Mucosa of rectum (tissue), 2 donors: ENCODE data around the gene ALPI.

Experiments used
- H3K27ac ChIP-seq, 2 donors: one replicate each; pipeline ENCODE4 v1.7.0; 2013; ENCODE audit warnings: inconsistent platforms in 2 of 2, low read depth in 2 of 2, low read length in 2 of 2
- H3K27me3 ChIP-seq, 2 donors: one replicate each; pipeline ENCODE4 v1.7.0; 2013; ENCODE audit warnings: low read length in 2 of 2; ENCODE audit not compliant: control insufficient read depth in 2 of 2, insufficient read depth in 2 of 2
- H3K36me3 ChIP-seq, 2 donors: one replicate each; pipeline ENCODE4 v1.7.0; 2013; ENCODE audit warnings: low read length in 2 of 2; ENCODE audit not compliant: control insufficient read depth in 2 of 2, insufficient read depth in 2 of 2
- H3K4me1 ChIP-seq, 2 donors: one replicate each; pipeline ENCODE4 v1.7.0; 2013; ENCODE audit warnings: low read length in 2 of 2, mild to moderate bottlenecking in 1 of 2; ENCODE audit not compliant: control insufficient read depth in 2 of 2, insufficient read depth in 2 of 2
- H3K4me3 ChIP-seq, 2 donors: one replicate each; pipeline ENCODE4 v1.7.0; 2013; ENCODE audit warnings: low read length in 2 of 2
- H3K9ac ChIP-seq, 2 donors: one replicate each; pipeline ENCODE4 v1.7.0; 2013; ENCODE audit warnings: low read length in 2 of 2, low read depth in 1 of 2, mild to moderate bottlenecking in 1 of 2
- H3K9me3 ChIP-seq, 2 donors: one replicate each; pipeline ENCODE4 v1.7.0; 2013; ENCODE audit warnings: low read length in 2 of 2; ENCODE audit not compliant: control insufficient read depth in 2 of 2
- donor health status: healthy.
- donor health status: Normal muscosa, but diverticular disease.

Gene ALPI

DNA sequence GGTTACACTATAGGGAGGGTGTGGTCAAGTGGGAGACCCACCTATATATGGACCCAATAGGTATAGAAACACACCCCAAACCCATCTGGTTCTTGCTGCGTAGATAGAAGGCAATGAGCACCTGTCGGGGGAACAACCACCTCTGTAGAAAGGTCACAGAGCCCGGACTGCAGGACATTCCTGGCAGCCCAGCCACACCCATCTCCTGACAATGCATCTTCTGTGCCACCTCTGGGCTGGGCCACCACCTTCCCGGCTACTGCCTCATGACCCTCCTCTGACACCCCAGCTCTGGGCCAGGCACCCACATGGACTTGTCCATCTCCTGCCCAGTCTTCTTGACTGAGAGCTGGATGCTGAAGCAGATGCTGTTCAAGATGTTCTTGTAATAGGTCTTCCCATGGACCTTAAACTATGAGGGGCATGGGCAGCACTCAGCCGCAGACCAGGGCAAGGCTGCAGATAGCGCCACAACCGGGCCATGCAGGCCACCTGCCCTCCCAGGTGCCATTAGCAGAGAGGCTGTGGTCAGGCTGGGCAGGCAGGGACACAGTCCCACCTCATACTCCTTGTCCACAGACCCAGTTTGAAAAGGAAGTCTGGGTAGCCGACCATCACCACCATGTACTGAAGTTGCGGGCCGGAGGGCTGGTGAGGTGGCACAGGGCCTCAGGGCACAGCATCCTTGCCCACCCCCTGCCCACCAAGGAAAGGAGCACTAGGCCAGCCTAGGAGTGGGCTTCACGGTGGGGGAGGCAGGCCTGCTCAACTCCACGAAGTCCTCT is 40.0 kb upstream of the ALPI start:
- Histone ChIP-seq H3K27ac (no peak overlapping the region), H3K36me3 (no peaks in the 10 kb centered on the region), H3K27me3 (peaks cover 30 to 40% of the 10 kb centered on the region in 2 donors)

DNA sequence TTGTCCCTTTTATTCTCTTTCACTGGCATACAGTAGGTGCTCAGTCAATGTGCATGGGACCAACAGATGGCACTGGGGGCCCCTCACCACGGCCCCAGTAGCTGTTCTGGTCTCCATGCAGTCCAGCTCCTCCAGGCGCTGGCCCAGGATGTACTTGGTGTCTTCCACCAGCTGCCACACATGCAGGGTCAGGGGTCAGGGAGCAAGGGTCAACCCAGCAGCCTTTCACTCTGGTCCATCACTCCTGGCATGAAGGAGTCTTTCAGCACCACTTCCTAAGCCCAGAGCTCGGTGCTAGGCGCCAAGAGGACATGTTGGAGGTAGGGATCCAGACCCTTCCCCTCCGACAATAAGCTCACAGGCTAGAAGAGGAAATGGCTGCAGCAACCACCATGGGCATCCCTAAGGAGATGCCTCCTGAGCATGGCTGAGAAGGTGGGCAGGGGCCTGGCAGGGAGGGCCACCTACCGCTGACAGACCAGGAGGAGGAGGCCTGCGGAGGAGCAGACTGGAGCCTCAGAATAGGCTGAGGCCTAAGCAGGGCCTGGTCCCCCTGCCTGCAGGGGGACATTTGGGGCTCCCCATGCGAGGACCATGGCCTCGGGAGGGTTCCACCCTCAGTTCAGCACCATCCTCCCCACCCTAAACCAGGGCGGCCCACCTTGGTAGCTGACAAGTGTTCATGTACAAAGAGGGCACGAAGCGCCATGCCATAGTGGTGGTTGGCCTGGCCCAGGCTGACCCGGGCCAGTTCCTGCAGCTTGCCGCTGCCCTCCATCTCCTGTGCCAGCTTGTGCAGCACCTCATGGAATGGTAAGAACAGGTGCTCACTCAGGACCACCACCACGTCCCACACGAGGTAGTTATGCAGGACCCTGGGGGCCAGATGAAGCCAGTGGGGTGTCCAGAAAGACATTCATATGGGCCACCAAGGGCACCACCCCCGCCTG is 39.2 kb upstream of the ALPI start:
- Histone ChIP-seq H3K27ac (no peak overlapping the region), H3K4me3 (no peak overlapping the region), H3K27me3 (peaks cover 38 to 49% of the 10 kb centered on the region in 2 donors), H3K9ac (no peak overlapping the region), H3K36me3 (no peaks in the 10 kb centered on the region), H3K4me1 (peaks cover 0 to 5% of the 10 kb centered on the region in 2 donors), H3K9me3 (no peaks in the 10 kb centered on the region)

More for the DNA sequence above, 40.0 kb upstream of the ALPI start:
- Histone ChIP-seq H3K4me1 (peaks cover 0 to 5% of the 10 kb centered on the region in 2 donors), H3K9me3 (no peaks in the 10 kb centered on the region), H3K4me3 (no peak overlapping the region), H3K9ac (no peak overlapping the region)

DNA sequence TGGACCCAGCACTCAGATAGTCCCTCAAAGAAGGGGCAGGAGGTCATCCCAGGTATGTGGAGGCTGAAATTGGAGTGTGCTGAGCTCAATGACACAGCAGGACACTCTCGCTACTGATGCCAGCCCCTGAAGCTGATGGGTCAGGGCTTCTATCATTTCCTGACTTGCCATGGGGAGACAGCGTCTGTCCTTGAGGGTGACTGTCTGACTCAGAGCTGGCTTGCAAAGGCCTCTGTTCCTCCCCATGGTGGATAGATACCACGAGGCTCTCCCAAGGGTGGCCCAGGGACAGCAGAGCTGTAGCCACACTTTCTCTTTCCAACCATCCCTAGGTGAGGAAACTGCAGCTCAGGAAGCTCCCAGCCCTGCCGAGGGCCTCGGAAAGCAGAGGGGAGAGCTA is 38.5 kb upstream of the ALPI start:
- H3K9ac ChIP-seq, result no peak overlapping the region
- peaks cover 2 to 3% of the 10 kb centered on the region in 2 donors for H3K9me3 ChIP-seq
- no peaks in the 10 kb centered on the region for H3K36me3 ChIP-seq
- H3K4me1 ChIP-seq, result peaks cover 0 to 5% of the 10 kb centered on the region in 2 donors
- H3K4me3 ChIP-seq, result no peak overlapping the region
- peaks cover 38 to 49% of the 10 kb centered on the region in 2 donors for H3K27me3 ChIP-seq
- H3K27ac ChIP-seq, result no peak overlapping the region

DNA sequence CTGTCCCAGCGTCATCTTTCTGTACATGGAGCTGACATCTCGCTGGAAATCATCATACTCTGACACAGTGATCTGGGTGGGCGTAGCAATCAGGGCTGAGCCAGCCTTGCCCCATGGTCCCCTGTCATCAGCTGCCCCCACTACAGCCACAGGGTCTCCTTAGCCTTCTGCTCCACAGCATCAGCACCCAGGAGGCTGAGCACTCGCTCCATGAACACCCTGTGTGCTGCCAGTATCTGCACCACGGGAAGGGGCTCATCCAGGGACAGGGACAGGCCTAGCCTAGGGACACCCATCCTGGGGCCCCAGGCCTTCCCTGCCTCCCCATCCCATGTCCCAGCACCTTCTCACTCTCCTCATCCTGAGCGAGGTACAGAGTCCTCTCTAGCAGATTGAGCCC is 37.9 kb upstream of the ALPI start:
- H3K4me3 ChIP-seq, result no peak overlapping the region
- no peak overlapping the region for H3K27ac ChIP-seq
- H3K4me1 ChIP-seq, result peaks cover 0 to 5% of the 10 kb centered on the region in 2 donors
- no peak overlapping the region for H3K9ac ChIP-seq
- peaks cover 33 to 49% of the 10 kb centered on the region in 2 donors for H3K27me3 ChIP-seq
- H3K9me3 ChIP-seq, result peaks cover 5 to 6% of the 10 kb centered on the region in 2 donors
- H3K36me3 ChIP-seq, result no peaks in the 10 kb centered on the region

DNA sequence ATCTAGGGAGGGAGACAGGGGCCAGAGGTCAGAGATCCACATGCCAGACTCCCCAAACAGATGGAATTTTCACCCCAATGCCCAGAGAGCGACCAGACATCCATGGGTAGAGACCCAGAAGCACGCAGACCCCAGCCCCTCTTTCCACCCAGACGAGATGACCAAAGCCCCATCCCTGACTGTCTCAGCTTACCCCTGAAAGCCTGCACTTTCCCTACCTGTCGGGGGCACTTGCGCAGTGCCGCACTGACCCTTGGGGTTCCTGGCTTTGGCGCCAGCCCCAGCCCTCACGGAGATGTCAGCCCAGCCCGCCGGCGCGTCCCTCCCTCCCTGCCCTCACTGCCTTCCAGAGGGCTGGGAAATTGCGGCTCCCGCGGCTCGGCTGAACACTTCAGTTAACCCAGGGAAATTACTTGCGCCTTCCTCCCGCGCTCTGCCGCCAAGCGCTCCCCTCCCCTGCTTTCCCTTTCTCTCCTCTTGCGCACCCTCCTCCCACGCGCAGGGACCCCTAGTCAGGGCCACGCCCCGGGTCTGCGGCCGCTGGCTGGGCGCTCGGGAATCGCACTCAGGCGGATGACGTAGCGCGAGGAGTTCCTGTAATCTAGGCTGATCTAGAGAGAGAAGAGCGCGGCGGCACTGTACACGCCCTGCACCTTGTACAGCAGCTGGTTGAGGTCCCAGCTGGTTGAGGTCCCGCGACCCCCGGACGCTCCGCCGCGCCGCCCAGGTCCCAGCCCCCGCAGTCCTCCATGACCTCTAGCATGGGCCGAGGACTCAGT is 37.3 kb upstream of the ALPI start:
- Histone ChIP-seq H3K27me3 (peaks cover 33 to 49% of the 10 kb centered on the region in 2 donors), H3K36me3 (no peaks in the 10 kb centered on the region), H3K4me1 (peaks cover 0 to 5% of the 10 kb centered on the region in 2 donors), H3K9ac (no peak overlapping the region), H3K27ac (no peak overlapping the region), H3K9me3 (peaks cover 5 to 6% of the 10 kb centered on the region in 2 donors), H3K4me3 (no peak overlapping the region)

DNA sequence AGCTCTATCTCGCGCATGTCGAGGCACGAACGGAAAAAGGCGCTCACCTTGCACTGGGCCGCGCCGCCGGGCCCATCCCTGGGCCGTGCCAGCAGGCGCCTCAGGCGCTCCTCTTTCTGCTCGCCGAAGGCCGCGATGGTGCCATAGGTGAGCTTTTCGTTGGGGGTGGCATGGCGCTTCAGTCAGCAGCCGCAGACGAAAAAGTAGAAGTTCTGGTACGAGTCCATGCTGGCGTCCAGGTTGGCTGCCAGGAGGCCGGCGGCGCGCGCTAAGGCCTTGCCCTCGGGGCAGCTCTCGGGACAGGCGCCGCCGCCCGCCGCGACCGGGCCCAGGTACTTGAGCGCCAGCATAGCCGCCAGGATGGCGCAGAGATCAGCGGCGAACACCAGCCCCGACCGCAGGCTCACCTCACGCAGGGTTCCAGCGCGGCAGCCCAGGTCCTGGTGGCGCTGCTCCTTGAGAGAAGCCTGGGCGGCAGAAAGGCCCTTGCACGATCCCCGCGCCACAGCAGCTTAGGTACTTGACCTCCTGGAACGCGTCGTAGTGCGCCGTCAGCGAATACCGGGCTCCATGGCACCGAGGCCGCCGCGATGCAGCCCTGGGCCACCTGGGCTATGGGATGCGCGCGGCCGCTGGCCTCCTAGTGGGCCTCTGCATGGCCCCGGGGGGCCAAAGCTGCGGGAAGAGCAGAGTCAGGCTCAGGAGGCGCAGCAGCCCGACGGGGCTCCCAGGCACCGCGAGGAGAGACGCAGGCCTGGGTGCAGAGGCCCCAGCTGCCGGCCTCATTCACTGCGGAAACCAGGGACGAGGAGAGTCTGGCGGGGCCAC is 36.5 kb upstream of the ALPI start:
- Histone ChIP-seq H3K9ac (no peak overlapping the region), H3K27me3 (peaks cover 33 to 49% of the 10 kb centered on the region in 2 donors), H3K36me3 (no peaks in the 10 kb centered on the region), H3K4me1 (peaks cover 0 to 5% of the 10 kb centered on the region in 2 donors), H3K9me3 (peaks cover 5 to 6% of the 10 kb centered on the region in 2 donors), H3K4me3 (no peak overlapping the region), H3K27ac (no peak overlapping the region)

DNA sequence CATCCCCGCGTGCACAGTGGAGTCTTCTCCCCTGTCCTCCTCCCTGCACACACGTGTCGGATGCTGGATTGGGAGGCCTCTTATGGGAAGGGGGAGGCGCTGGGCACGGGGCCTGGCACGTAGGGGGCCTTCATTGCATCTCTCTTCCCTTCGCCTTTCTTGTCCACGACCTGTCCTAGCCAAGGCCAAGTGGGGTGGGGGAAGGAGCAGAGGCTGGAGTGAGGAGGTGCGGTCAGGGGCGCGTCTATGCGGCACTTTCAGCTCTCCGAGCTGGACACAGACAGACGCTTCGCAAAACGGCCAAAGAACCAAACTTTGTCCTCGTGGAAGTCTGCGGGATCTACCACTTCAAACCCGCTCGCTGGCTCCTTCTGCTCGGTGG is 35.9 kb upstream of the ALPI start:
- Histone ChIP-seq H3K9me3 (peaks cover 5 to 6% of the 10 kb centered on the region in 2 donors), H3K4me1 (peaks cover 0 to 5% of the 10 kb centered on the region in 2 donors), H3K27ac (no peak overlapping the region), H3K36me3 (no peaks in the 10 kb centered on the region), H3K9ac (no peak overlapping the region), H3K4me3 (peak overlapping the region in 1 of 2 donors; percentile 13), H3K27me3 (peaks cover 33 to 49% of the 10 kb centered on the region in 2 donors)

DNA sequence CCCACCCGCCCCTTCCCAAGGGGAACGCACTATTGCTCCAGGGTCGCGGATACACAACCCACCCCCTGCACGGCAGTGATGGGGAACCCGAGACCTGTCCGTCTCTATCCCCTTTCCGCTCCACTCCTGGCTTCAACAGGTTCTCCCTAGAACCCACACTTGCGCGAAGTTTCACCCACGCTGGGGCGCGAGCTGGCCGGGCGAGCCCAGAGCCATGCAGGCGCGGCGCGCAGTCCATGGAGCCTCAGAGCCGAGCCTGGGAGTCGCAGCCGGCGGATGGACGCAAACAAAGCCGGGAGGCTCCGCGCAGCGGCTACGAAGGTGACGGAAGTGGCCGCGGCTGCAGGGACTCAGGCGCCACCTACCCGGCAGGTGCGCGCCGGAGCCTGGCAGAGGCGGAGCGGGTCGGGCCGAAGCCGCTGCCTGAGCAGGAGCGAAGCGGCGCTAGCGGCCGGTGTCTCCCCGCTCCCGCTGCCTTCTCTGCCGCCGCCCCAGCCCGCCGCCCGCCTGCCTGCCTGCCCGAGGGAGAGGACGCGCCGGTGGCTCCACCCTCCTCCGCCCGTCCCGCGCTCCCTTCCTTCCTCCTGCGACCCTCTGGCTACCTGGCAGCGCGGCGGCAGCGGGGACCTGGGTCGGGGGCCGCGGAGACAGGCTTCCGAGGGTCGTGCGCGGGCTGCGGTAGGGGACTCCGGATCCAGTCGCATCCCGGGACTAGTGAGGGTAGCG is 35.3 kb upstream of the ALPI start:
- Histone ChIP-seq H3K4me1 (peaks cover 0 to 5% of the 10 kb centered on the region in 2 donors), H3K27me3 (peaks cover 33 to 49% of the 10 kb centered on the region in 2 donors), H3K9me3 (peaks cover 5 to 6% of the 10 kb centered on the region in 2 donors), H3K4me3 (peak overlapping the region; percentile 10 to 13), H3K36me3 (no peaks in the 10 kb centered on the region), H3K9ac (peak overlapping the region in 1 of 2 donors; percentile 6), H3K27ac (no peak overlapping the region)
